HG03439 (cell line): Measurements from ENCODE around the gene CISH.

ENCODE experiments used
- ATAC-seq: cut with Tn5 transposase; IDR thresholded peaks from one replicate; pipeline ENCODE4 v1.9.1; 2021; ENCODE audit warnings: mild to moderate bottlenecking, moderate library complexity; ENCODE audit not compliant: unreplicated experiment

CISH gene

DNA sequence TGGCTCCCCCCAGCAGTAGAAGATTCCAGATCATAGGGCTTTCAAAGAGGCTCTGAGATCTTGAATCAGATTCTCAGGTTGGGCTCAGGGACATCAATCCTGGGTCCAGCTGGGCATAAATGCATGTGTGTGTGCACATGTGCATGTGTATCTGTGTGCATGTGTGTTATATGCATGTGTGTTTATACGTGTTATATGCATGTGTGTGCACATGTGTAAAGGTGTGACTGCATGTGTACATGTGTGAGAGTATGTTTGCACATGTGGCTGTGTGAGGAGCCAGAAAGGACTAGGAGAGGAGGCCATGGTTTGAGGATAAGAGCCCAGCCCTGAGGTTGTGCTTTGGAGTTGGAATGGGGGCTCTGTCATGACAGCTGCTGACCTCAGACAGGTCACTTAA, 3.6 kb upstream of the CISH start:
- ATAC-seq, result no peak

DNA sequence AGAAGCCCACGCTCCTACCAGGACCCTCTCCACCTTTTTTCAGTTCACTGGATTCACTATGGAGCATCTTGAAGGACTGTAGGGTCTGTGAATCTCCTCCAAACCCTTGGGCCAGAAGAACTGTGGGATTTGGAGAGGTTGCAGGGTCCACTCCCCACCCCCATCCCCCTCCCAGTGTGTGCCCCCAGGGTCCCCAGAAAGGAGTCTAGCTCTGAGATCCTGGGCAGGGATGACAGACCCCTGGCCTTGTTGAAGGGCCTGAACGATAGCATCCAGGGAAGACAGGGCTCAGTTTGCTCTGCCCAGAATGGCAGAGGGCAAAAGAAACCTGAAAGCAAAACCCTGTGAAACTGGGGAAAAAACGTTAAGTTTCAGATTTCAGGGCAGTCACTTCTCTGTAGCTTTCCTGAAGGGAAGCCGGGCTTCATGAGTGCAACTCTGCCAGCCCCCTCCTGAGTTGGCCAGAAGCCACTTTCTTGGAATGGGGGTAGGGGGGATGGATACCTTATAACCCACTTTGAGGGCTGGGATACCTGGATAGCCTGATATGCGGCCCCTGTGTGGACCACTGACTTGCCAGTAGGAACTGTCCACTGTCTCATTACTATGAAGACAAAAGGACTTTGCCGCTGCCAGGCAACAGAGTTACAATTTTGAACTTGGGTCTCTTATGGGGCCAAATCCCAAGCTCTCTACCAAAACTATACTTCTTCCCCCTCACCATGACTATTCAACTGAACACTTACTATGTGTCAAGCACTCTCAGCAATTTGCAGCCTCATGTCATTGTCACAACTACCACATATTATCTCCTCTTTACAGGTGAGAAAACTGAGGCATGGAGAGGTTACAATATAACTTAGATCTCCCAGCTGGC, 1.6 kb upstream of the CISH start:
- no peak for ATAC-seq

DNA sequence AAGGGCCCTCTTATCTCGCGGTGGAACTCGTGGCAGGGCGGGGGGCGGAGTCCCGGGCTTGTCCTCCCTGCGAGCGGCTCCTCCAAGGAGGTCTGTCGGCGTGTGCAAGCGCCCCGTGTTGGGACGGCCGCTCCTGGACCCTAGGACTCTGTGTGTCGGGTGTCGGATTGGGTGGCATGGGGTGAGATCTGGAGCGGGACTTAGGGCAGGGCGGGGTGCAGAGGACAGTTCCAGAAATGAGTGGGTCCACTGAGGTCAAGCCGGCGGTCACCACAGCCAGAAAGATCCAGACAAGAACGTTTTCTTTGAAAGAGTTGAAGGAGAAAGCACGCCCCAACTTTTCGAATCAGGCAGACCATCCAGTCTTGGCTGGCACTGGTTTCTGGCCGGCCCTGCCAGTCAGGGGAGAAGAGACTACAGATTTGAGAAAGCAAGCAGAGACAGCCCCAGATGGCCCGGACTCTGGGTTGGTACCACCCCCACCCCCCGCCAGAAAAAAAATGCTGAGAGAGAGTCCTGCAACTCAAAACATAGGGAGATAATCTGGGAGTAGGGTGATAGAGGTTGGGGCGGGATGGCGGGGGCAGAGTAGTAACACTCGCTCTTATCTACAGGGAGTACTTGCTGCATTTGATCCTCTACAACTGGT, 784 bp upstream of the CISH start:
- peak; percentile 11 for ATAC-seq

DNA sequence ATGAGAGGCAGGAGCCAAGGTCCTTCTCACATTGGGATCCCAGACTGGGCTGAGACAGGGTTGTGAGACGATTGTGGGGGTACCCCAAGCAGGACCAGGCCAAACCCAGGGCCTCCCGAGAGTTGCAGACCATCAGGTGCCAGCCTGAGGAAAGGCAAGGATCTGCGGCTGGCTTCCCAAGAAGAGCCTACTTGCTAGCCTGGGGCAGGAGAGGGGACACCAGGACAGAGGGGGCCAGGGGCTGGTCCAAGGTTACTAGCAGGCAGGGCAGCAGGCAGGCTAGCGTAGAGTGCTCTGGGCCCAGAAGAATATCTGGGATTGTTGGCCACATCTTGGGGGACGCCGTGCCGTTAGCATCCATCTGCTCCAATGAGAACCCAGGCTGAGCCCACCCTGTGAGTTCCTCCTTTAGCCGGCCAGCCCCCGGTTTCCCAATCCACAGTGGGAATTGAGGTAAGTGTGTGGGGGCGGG, 546 bp downstream of the CISH start:
- ATAC-seq, result no peak

DNA sequence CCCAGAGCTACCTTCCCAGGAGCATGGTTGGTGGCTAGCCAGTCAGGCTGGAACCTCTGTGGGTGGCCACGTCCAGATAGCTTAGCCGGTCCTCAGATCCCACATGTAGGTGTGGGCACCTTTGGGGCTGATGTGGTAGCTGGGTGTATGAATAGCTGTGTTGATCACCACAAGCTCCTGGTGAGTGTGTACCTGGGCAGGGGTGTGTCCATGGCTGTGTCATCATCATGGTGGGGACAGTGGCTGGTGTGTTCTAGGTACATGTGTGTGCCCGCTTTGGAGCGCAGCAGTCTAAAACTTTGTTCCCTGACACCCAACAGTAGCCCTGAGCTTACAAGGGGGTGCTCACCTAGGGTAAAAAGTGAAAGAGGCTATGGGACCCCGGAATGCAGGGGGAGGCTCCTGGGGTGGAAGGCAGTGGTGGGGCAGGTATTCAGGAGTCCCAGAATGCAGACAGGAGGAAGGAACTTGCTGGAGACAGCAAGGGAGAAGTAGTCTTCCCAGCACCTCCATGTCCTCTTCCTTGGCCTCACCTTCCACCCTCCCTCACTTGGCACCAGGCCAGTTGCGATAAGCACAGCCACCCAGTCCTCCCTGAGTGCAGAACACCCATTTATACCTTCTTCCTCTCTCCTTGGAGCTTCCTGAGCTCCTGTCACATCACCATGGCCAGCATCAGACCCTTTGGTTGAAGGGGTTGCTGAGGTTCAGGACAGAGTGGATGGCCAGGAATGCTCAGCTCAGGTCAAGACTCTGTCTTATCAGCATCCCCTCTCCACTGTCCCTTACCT, 1.2 kb downstream of the CISH start:
- ATAC-seq, result no peak

DNA sequence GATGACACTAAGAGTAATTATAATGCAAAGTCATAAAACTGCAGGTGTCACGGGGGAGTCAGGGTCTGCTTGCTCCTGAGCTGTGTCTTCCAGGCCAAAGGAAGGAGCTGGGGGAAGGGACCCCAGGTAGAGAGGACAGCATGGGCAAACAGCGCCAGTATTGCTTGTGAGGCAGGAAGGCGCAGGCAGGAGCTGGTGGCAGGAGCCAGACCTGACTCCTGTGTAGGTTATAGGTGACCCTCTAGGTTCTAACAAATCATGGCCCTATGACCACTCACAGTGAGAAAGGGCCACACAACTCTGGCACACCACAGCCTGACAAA, 1.9 kb downstream of the CISH start:
- ATAC-seq, result no peak

DNA sequence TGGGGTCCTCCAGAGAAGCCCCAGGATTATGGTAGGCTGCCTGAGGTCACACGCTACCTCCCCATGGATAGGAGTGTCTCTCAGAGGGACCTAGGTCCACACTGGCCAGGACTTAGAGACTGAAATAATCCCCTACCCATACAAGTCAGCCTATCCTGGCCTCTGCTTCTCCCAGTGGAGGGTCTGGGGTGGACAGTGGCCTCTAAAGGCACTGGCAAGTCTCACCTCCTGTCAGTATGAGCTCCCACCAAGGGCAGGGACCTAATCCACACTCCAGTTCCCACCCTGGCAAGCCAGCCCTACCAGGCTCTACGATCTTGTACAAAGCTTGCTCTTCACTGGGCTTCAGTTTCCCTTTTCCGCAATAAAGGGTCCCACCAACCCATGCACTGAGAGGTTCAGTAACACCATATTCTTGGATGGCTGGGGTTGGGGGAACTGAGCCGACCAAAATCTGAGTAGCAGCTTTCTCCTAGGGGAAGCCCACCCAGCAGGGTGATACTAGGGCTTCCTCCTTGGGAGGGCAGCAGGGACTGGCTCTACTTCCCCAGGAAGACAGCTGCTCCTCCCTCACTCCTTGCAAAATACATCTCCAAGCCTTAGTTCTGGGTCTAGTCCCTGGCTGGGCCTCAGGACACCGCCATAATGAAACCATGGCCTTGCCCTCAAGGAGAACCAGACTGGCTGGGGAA, 2.4 kb downstream of the CISH start:
- no peak for ATAC-seq

DNA sequence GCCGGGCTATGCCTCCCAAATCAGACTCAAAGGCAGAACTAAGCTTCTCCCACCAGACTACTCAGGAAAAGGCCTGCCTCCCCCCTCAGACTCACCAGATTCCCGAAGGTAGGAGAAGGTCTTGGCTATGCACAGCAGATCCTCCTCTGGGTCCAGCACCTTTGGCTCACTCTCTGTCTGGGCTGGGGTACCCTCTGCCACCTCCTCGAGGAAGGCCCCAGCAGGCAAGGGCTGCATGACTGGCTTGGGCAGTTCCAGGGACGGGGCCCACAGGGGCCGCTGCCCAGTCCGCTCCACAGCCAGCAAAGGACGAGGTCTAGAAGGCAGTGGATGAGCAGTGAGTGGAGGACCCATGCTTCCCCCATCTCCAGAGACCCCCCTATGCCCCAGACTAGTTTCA, 3.3 kb downstream of the CISH start:
- ATAC-seq, result no peak

DNA sequence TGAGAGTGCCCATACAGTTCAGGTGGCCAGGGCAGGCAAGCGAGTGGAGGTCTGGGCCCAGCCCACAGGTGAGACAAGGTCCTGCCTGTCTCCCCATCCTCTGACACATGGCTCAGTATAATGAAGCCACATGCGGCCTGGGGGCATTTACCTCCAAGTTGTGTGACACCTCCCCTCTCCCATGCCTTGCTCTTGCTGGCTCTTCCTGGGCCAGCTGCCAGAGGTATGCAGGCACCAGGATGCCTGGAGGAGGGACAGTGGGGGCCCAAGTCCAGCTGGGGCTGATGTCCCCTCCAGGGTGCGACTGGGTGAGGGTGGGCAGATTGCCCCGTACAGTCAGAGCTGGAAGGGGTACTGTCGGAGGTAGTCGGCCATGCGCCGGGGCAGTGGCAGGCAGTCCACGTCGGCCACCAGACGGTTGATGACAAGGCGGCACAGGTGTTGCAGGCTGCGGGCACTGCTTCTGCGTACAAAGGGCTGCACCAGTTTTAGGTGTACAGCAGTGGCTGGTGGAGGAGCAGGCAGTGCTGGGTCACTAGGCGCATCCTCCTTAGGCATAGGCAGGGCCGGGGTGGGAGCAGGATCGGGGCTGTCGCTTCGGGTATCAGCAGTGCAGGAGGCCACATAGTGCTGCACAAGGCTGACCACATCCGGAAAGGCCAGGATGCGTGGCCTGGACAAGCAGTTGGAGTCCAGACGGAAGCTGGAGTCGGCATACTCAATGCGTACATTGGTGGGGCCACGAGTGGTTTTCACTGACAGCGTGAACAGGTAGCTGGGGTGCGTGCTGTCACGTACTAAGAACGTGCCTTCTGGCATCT, 4.1 kb downstream of the CISH start:
- ATAC-seq, result no peak

DNA sequence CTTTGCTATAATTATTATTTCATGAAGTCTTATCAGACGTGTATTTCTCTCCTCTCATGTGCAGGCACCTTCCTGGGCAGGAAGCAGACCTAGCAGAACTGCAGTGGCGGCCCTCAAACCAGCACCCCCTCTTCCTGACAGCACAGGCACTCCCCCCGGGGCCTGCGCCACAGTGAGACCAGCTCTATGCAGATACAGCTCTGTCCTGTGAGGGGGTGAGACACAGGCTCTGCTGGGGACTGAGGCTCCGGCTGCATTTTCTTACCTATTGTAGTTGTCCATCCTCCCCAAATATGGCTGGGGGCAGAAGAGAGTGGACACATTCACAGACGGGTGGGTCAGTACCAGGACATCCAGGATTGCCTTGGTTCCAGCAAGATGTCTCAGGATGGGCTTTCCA, 5.0 kb downstream of the CISH start:
- ATAC-seq, result no peak

DNA sequence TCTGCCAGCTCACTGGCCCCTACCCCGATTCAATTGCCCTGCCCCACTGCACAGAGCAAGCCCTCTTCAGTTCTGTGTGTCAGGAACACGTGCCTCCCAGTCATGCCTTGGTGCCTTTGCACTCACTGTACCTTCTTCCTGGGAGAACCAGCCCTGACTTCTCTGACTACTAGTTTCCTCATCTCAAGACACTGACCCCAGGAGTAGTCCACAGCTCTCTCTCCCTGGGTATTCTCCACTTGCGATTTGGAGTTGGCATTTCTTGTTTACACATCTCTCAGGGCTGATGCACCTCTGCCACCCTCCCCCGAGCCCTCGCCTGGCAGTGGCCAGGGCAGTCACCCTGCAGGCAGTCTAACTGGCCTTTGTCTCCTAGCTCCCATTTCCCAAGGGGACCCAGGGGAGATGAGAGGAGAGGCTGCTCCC, 5.7 kb downstream of the CISH start:
- ATAC-seq, result no peak

DNA sequence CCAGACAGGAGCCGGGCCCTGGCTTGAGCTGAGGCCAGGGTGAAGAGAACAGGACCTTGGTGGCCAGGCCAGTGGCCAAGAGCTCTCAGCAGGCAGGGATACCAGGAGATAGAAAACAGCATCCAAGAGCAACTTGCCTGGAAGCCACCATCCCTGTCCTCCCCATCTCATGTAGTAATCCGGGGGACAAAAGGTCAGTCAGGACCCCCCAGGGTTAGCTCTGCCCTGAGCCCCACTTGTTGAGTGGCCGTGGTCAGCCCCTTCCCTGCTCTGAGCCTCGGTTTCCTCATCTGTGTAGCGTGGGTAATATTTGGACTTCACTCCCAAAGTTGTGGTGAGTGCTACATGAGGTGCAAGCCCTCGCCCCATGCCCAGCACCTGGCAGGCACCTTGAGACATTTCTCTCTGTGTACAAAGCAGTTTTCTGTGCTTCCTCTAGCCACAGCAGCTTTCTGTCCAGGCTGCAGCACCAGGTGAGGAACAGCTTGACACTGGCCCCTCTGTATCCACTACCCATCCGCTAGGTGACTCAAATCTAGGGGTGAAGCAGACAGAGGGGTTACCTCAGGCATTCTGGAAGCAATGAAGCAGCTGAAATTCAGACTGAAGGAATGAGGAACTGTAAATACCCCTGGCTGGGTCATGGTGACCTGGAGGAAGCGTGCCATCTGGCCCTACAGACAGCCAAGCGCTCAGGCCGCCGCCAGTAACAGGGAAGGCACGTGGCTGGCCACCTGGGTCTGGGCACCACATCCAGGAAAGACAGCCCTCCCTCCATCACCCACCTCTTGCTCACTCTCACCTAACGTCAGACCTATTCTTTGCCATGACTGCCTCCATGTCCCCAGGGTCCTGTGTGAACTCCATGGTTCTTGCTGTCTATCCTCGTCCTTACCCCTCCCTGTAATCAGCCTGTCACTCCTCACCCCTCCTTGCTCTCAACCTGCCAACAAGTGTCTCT, 6.7 kb downstream of the CISH start:
- no peak for ATAC-seq

DNA sequence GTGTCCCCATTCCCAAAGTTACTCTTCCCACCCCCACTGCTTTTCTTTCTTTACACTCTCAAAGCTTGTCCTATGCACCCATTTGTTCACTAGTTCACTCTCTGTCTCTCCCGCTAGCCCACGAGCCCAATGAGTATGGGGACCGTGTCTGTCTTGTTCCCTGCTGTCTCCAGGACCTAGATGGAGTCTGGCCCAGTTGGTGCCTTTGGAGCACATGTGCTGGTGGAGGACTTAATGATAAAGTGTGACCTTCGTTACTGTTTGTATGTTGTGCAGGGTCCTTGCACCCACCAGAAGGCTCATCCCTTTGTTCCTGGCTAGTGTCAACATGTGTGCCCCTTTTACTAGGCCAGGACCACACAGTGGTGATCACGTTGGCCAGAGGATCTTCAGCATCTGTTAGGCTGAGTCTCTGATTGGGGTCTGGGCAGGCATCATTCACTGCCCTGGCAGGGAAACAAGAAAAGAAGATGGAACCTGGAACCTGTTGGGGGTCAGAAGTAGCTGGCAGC, 7.4 kb downstream of the CISH start:
- ATAC-seq, result no peak

DNA sequence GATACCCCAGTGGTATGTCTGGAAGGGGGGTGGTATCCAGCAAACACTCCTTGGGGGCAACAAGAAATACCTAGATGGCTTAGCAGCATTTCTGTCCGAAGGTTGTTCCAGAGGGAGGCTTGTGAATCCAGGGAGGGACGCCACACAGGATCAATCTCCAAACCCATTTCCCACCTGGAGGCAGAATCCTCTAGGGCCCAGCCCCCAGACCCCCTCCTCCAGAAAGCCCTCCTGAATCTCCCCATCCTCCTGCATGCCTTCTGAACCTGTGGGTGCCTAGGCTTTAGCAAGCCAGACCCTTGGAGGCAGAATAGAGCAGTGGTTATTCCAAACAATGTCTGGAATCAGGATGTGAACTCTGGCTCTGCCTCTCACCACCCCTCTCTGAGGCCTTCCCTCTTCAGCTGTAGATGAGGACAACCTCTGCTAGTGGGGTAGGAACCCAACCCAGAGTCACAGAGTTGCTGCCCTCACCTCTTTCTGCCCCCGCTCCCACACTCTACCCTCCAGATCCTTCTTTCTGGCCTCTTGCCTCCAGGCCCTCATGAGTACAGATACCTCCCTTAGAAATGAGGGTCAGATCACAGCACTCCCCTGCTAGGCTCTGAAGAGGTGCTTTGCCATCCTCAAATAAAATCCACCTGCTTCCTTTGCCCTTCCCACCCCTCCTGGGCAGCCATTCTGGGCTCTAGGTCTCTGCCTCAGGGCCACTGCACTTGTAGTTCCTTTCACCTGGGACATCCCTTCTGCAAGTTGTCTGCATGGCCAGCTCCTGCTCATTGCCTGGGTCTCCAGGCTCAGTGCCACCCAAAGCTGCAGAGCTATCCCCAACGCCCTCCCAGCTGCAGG, 8.1 kb downstream of the CISH start:
- no peak for ATAC-seq

DNA sequence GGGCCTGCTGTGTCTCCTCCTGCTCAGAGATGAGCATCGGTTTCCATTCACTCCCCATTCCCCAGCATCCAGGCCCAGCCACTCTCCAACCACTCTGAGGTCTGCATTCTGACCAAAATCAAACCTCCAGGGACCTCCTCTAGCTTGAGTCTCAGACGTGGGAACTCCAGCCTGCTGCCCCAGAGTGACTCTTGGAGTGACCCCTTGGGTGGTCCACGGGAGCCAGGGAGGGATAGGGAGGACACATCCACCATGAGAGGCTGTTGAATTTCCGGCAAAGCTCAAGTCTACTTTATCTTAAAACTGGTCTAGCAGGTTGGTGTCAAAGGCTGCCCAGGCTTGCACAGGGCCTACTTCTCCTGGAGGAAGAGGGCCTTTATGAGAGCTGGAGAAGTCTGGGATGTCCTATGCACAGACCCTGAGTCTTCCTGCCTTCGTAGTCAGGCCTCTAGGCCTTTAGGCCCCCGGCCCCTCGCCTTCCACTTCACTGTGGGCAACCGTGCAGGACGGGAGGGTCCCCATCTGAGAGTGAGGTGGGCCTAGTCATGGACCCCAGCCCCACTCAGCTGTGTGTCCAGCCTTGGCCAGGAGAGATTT, 8.9 kb downstream of the CISH start:
- ATAC-seq, result no peak

DNA sequence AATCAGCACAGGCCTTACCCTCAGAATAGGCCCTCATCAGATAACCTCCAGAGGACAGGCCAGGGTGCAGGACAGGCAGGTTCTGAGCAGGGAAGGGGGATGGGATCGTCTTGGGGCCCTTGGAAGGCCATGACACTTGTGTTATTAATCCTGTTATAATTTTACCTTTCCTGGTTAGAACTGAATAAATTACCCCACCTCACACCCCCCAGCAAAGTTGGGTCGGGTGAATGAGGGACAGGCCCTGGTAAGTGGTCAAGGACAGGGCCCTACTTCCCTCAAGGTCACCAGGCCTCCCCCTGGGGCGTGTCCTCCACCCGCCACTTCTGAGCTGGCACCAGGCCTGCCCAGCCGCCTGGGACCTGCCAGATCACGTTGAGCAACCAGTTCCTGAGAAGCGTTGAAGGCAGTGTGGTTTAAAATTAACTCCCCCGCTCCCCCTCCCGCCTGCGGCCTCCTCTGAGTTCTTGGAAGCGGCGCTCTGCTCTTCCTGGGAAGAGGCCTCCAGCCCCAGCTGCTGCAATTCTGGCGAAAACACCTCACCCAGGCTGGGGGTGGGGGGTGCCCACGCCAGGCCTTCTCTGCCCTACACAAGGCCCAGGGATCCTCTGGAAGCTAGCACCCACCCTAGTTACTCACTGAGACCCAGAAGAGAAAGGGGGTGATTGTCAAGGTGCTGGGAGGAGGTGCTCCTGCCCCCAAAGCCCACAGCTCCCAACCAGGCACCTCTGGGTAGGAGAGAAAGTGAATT, 10.6 kb downstream of the CISH start:
- peak; percentile 52 for ATAC-seq
